HAP-1 (cell line): Measurements from ENCODE around the gene F5.
A peak's percentile ranks its signal among the peaks of the same experiment; 100 is the strongest.
"Not testable (repeated sequence)": the region's sequence is repeated elsewhere in the genome, so short reads cannot be mapped to it uniquely, and the experiment has no call there.

Source experiments
- DNase-seq, 2 experiments: peaks; one replicate each; pipeline ENCODE4 v3.0.0-alpha.2; 2016 to 2020; ENCODE audit warnings: low spot score in 2 of 2
- H3K27me3 ChIP-seq: fragments of 250-450 bp; sonication (Bioruptor Pico); 2 replicates; pipeline ENCODE4 v1.5.1; 2020; ENCODE audit warnings: low read depth, mild to moderate bottlenecking, moderate library complexity
- H3K36me3 ChIP-seq: fragments of 250-450 bp; sonication (Bioruptor Pico); replicated peaks from 2 replicates; pipeline ENCODE4 v1.5.1; 2020; ENCODE audit warnings: mild to moderate bottlenecking
- H3K4me1 ChIP-seq: fragments of 250-450 bp; sonication (Bioruptor Pico); 2 replicates; pipeline ENCODE4 v1.5.1; 2020; ENCODE audit warnings: mild to moderate bottlenecking
- H3K4me3 ChIP-seq: fragments of 250-450 bp; sonication (Bioruptor Pico); 2 replicates; pipeline ENCODE4 v1.5.1; 2020; ENCODE audit warnings: mild to moderate bottlenecking, moderate library complexity
- H3K9me3 ChIP-seq: fragments of 250-450 bp; sonication (Bioruptor Pico); 2 replicates; pipeline ENCODE4 v1.5.1; 2020; ENCODE audit warnings: mild to moderate bottlenecking, moderate library complexity
- in situ Hi-C: fragments of 300-500 bp; cut with MboI; formaldehyde crosslinking; loops from 3 replicates; pipeline ENCODE4 v1.14.3; 2020; ENCODE audit warnings: low sequenced_read_pairs, inconsistent platforms, mixed read lengths

Gene F5

GRCh38 chr1:169546087-169546995 is 39.9 kb downstream of the F5 start:
- H3K4me1 ChIP-seq, result no peaks in the 10 kb centered on the region
- in situ Hi-C loops, result no loop called here

GRCh38 chr1:169545472-169545871 is 40.8 kb downstream of the F5 start:
- DNase-seq, result no peak
- Histone ChIP-seq H3K4me3 (no peak overlapping the region), H3K9me3 (no peaks in the 10 kb centered on the region), H3K36me3 (no peaks in the 10 kb centered on the region), H3K4me1 (no peaks in the 10 kb centered on the region), H3K27me3 (peaks cover 2% of the 10 kb centered on the region; the same call in 1 of the 2 replicates)
- in situ Hi-C loops, result no loop called here

More at GRCh38 chr1:169546087-169546995, 39.9 kb downstream of the F5 start:
- peaks cover 4% of the 10 kb centered on the region; the same call in 1 of the 2 replicates for H3K27me3 ChIP-seq
- H3K36me3 ChIP-seq, result no peaks in the 10 kb centered on the region
- peak; percentile 53 to 69 for DNase-seq
- H3K9me3 ChIP-seq, result no peaks in the 10 kb centered on the region
- no peak overlapping the region for H3K4me3 ChIP-seq

- Histone ChIP-seq H3K4me3 (no peak overlapping the region), H3K36me3 (no peaks in the 10 kb centered on the region), H3K27me3 (no peaks in the 10 kb centered on the region; the same call in 1 of the 2 replicates), H3K4me1 (no peaks in the 10 kb centered on the region), H3K9me3 (no peaks in the 10 kb centered on the region)
- in situ Hi-C loops, result no loop called here
- DNase-seq, result no peak
Observed at GRCh38 chr1:169538998-169539871, 47.0 kb downstream of the F5 start.

- Histone ChIP-seq H3K4me1 (no peaks in the 10 kb centered on the region), H3K4me3 (no peak overlapping the region), H3K36me3 (no peaks in the 10 kb centered on the region), H3K27me3 (no peaks in the 10 kb centered on the region), H3K9me3 (no peaks in the 10 kb centered on the region)
- no peak for DNase-seq
- in situ Hi-C loops, result no loop called here
Observed at GRCh38 chr1:169534653-169535052, 51.6 kb downstream of the F5 start.

- in situ Hi-C loops, H3K9me3 ChIP-seq, DNase-seq, H3K27me3 ChIP-seq, H3K36me3 ChIP-seq, H3K4me3 ChIP-seq, H3K4me1 ChIP-seq: not testable (repeated sequence)
Observed at GRCh38 chr1:169533528-169534190, 52.6 kb downstream of the F5 start.

- H3K4me1 ChIP-seq, result no peaks in the 10 kb centered on the region
Observed at GRCh38 chr1:169530448-169530847, 55.8 kb downstream of the F5 start.

GRCh38 chr1:169529068-169529642 is 57.1 kb downstream of the F5 start:
- in situ Hi-C loops, result no loop called here
- H3K4me3 ChIP-seq, result no peak overlapping the region
- H3K27me3 ChIP-seq, result no peaks in the 10 kb centered on the region
- H3K4me1 ChIP-seq, result no peaks in the 10 kb centered on the region
- no peaks in the 10 kb centered on the region for H3K9me3 ChIP-seq
- no peak for DNase-seq
- no peaks in the 10 kb centered on the region for H3K36me3 ChIP-seq

More at GRCh38 chr1:169530448-169530847, 55.8 kb downstream of the F5 start:
- Histone ChIP-seq H3K27me3 (no peaks in the 10 kb centered on the region), H3K9me3 (no peaks in the 10 kb centered on the region), H3K4me3 (no peak overlapping the region), H3K36me3 (no peaks in the 10 kb centered on the region)
- in situ Hi-C loops, result no loop called here
- no peak for DNase-seq

GRCh38 chr1:169528215-169529067 is 57.8 kb downstream of the F5 start:
- Histone ChIP-seq H3K36me3 (no peaks in the 10 kb centered on the region), H3K9me3 (no peaks in the 10 kb centered on the region), H3K4me3 (no peak overlapping the region), H3K4me1 (no peaks in the 10 kb centered on the region), H3K27me3 (no peaks in the 10 kb centered on the region)
- DNase-seq, result no peak
- in situ Hi-C loops, result no loop called here

GRCh38 chr1:169527451-169528214 is 58.6 kb downstream of the F5 start:
- Histone ChIP-seq H3K36me3 (no peaks in the 10 kb centered on the region), H3K4me3 (no peak overlapping the region), H3K9me3 (no peaks in the 10 kb centered on the region), H3K27me3 (no peaks in the 10 kb centered on the region), H3K4me1 (no peaks in the 10 kb centered on the region)
- in situ Hi-C loops, result no loop called here
- no peak for DNase-seq

GRCh38 chr1:169527001-169527400 is 59.3 kb downstream of the F5 start:
- H3K36me3 ChIP-seq, result no peaks in the 10 kb centered on the region
- H3K9me3 ChIP-seq, result no peaks in the 10 kb centered on the region
- H3K4me3 ChIP-seq, result no peak overlapping the region
- no peaks in the 10 kb centered on the region for H3K27me3 ChIP-seq
- DNase-seq, result no peak
- in situ Hi-C loops, result no loop called here
- no peaks in the 10 kb centered on the region for H3K4me1 ChIP-seq

GRCh38 chr1:169526120-169526832 is 60.0 kb downstream of the F5 start:
- in situ Hi-C loops, result no loop called here
- H3K4me1 ChIP-seq, result no peaks in the 10 kb centered on the region
- DNase-seq, result no peak
- no peak overlapping the region for H3K4me3 ChIP-seq
- H3K27me3 ChIP-seq, result no peaks in the 10 kb centered on the region
- H3K36me3 ChIP-seq, result no peaks in the 10 kb centered on the region
- no peaks in the 10 kb centered on the region for H3K9me3 ChIP-seq

- DNase-seq, result no peak
- in situ Hi-C loops, result no loop called here
Observed at GRCh38 chr1:169525391-169525790, 60.9 kb downstream of the F5 start.

More at GRCh38 chr1:169525391-169525790, 60.9 kb downstream of the F5 start:
- Histone ChIP-seq H3K9me3 (no peaks in the 10 kb centered on the region), H3K4me3 (no peak overlapping the region), H3K4me1 (no peaks in the 10 kb centered on the region), H3K27me3 (no peaks in the 10 kb centered on the region), H3K36me3 (no peaks in the 10 kb centered on the region)
